ENCODE measurements around the gene NTRK1.

Gene NTRK1

GRCh38 chr1:156860628-156861423, at the start of gene NTRK1:
TSS of gene NTRK1 (plus strand) at chr1:156860865. CDS start at chr1:156860935, 70 bp downstream.
- peak; percentile 55 for DNase-seq (ENCODE audit: low spot score)

DNA sequence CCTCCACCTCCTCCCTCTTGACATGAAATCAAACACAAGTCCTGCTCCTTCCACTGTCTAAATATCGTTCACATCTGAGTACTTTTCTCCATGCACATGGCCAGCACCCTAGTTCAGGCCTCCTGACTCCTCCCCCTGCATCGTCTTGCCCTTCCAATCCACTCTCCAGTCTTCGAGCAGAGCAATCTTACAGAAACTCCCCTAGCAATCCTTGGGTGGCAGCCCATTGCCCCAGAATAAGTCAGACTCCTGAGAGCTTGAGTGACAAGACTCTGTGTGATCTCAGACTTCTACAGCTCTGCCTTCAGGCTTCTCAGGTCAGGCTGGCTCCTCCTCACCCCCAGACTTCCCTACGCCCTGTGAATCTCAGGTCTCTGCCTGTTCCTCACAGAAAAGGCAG, 49.5 kb upstream of the NTRK1 start:
- no peak for DNase-seq (ENCODE audit: low spot score)

- no peak for DNase-seq (ENCODE audit: low spot score)
Measured at GRCh38 chr1:156812293-156812990, 48.2 kb upstream of the NTRK1 start.

DNA sequence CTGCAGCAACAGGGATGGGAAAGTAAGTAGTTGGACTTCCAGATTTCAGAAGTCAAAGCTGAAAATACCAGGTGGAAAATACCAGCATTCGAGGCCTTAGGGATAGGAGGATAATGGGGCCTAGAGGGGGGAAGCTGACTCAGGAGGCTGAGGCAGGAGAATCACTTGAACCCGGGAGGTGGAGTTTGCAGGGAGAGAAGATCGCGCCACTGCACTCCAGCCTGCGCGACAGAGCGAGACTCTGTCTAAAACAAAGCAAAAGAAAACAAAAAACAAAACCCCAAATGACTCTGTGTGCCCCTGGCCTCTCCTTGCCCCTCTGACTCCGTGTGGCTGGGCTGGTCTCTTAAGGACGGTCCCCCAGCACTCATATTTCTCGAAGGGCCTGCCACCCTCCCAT, 47.4 kb upstream of the NTRK1 start:
- no peak for DNase-seq (ENCODE audit: low spot score)

DNA sequence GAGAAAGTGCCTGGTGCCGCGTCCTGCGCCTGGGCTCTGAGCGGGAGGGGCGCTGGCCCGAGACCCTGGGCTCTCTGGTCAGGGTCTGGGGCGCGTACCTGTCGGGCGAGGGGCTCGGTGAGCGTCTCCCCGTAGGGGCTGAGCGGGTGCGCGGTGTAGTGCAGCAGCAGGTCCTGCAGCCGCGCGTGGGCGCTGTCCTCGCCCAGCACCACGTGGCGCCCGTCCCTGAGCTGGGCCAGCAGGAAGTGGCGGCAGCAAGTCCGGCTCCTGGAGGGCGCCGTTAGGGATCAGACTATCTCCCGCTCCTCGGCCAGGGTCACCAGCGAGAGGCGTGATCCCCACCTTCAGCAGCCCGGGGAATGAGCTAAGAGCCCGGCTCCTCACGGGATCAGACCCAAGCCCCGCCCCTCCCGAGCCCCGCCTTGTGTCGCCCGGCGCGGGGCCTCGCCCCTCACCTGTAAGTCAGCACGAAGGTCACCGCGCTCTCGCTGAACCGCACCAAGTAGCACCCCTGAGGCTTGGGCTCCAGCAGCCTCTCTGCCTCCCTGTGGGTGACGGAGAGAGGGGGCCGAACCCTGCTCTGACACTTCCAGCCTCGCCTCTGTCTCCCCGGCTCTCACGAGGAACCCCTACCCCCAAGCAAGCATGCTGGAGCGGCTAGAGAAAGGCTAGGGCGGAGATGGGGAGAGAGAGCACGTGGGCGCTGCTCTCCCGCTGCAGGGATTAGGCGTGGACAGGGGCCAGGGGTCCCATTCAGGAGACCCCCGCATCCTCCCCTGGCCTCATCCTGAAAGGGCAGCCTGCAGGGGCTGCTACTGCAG, 46.7 kb upstream of the NTRK1 start:
- peak; percentile 54 for DNase-seq (ENCODE audit: low spot score)

DNA sequence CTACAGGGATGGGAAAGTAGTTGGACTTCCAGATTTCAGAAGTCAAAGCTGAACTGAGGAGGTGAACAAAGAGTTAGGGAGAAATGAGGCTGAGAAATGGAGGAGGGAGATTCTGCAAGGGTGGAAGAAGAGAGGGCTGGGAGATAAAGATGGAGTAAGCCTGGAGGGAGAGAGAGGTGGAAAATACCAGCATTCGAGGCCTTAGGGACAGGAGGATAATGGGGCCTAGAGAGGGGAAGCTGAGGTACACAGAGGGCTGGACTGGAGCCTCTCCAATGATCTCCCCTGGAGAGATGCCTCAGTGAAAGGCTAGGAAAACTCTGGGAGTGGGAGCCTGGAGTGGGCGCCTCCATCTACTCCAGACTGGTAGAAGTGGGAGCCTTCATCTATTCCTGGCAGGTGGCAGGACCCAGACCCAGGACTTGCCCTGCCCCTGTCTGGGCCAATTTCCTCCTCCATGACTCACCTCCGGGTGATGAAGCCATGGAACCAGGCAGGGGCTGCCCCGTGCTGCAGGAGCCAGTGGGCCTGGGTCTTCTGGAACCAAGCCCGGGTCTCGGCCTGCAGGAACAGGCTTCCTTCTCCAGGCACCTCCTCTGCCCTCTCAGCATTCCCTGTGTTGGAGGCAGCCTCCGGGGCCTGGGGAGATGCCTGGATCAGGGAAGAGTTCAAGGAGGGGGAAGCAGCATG, 45.9 kb upstream of the NTRK1 start:
- DNase-seq (ENCODE audit: low spot score): no peak

GRCh38 chr1:156815307-156815826, 45.3 kb upstream of the NTRK1 start:
- no peak for DNase-seq (ENCODE audit: low spot score)

GRCh38 chr1:156815961-156816422, 44.7 kb upstream of the NTRK1 start:
- DNase-seq (ENCODE audit: low spot score): no peak

- no peak for DNase-seq (ENCODE audit: low spot score)
Measured at GRCh38 chr1:156816561-156817328, 43.9 kb upstream of the NTRK1 start, which contains the start of gene SH2D2A. TSS of gene SH2D2A (minus strand) at chr1:156816848. CDS start at chr1:156816708, 140 bp downstream.

DNA sequence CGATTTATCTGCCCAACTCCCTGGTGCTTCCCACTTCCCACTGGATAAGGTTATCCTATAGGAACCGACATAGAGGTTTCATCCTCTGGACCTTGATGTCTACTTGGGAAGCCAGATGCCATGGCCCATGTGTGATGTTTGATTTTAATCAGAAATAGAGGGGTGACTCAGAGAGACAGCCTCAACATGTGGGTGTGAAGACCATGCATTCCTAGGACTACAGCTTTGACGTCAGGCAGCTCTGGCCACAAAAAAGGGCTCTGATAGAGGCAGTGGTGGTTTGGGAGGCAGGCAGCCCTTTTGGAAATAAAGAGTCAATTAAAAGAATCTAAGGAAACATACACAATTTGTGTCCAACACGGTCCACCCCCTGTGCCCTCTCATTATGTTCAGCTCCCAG, 38.9 kb upstream of the NTRK1 start:
- no peak for DNase-seq (ENCODE audit: low spot score)

DNA sequence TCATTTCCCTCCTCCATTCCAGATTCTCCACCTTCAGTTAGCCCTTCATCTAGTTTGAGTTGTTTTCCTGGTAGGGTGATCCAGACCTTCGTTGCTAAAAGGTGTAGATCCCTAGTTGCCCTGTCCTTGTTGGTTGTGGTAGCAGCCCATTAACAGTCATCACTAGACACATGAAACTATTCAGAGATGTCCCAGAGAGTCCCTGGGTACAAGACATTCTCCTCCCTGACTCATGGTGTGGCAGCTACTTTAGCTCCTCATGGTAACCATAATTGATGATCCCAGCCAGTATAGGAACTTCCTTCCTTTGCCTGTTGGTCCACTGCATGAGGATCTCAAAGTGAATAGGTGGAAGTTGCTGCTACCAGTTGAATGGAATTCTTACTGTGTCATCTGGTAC, 38.0 kb upstream of the NTRK1 start:
- no peak for DNase-seq (ENCODE audit: low spot score)

- DNase-seq (ENCODE audit: low spot score): no peak
Measured at GRCh38 chr1:156823210-156823790, 37.4 kb upstream of the NTRK1 start.

DNA sequence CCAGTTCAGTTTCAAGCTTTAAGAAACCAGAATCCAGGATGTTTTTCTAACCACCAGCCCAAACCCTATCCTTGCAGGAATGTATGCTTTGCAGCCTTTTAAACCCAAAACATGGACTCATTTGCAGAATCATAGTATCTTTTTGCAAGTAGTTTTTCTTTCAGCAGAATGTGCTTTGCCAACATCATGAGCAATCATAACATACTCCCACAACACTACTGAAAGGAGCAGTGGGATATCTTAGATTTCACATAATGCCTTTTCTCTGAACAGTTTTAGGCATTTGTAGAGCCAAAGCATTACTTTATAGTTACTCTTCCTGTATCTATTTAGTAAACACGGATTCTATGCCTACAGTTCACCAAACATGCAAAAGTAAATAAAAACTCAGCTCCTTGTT, 34.0 kb upstream of the NTRK1 start:
- no peak for DNase-seq (ENCODE audit: low spot score)

DNA sequence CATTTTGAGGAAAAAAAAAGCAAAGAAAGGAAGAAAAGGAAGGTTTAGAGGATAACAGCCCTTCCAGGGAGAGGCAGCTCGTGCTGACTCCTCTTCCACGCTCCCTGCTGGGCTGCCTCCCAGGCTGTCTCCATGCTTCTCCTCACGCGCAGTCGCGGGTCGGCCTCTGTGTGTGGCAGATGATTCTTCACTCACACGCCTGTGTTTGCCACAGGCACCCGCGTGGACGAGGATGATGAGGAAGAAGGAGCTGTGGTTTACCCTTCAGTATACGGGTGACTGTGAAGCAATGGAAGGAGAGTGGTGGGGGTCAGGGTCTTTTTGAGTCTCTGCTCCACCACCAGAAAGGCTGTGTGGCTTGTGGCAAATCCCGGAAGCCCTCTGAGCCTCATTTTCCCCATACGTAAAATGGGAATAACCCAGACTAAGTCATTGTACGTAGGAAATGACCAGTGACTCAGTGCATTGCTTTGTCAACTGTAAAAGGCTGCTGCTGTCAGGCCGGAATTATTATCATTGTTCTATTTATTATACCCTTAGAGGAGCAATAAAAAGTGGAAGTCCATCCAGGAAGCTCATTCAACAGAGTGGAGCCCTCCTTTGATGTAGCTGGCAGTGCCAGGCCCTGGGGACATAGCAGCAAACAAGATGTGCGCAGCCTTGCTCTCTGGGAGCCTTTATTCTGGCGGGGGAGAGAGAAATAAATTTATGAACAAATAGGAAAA, 32.1 kb upstream of the NTRK1 start:
- DNase-seq (ENCODE audit: low spot score): no peak

- DNase-seq (ENCODE audit: low spot score): no peak
Measured at GRCh38 chr1:156832434-156832833, 28.2 kb upstream of the NTRK1 start.

DNA sequence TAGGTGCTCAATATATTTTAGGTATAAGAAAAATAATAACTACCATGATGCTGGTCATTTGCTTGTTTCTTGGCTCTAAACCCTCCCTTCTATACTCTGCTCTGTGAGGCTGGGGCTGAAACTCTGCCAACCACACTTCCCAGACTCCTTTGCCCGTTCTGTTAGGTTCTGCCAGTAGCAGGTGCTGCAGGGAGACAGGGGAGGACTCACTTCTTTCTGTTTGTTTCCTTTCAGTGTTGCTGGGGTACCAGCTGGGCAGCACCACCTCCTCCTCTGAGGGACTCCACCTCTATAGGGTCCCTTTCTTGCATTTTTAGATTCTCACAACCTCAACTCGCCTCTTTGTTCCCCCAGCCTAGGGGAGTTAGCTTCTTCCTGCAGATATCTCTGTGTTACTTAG, 27.1 kb upstream of the NTRK1 start:
- no peak for DNase-seq (ENCODE audit: low spot score)

DNA sequence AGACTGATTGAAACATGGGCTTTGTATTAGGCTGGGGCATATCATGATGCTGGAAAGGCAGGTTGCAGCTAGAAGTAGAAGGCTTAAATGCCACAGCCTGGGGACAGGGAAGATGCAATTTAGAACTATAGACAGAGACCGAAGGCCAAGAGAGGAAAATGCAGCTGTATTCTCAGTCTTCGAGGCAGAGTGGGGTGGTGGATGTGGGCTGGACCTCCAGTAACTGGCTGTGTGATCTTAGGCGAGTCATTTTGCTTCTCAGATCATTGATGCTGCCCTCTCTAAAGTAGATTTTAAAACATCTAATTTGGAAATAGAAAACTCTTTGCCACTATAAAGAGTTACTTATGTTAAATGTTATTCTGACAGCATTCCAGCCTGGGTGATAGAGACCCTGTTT, 26.3 kb upstream of the NTRK1 start:
- no peak for DNase-seq (ENCODE audit: low spot score)

DNA sequence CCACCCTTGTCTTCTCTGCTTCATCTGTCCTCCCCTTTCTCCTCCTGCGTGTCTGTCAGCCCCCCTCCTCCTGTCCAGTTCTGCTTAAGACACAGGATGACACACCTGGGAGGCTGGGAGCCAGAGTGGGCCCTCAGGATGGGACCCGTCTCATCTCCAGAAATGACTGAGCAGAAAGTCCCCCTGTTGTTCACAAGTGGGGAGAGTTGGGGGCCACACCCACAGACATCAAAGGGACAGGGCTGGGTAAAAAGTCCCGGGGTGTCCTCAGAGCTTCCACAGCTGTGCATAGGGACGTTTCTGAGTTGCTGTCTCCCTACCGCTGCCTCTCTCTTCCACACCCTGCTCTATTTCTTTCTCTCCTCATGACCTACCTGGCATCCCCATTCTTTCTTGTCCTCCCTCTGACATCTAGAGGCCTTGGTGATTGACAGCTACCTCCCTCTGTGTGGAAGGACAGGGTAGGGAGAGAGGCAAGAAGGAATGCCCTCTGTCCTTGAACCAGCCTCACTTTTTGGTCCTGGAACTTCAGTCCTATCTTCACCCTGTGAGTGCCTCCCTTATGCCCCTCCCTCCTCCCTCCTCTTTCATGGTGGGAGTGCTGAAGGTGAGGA, 24.5 kb upstream of the NTRK1 start:
- no peak for DNase-seq (ENCODE audit: low spot score)

- no peak for DNase-seq (ENCODE audit: low spot score)
Measured at GRCh38 chr1:156836892-156837291, 23.8 kb upstream of the NTRK1 start.
